G401.6 (cell line): ENCODE measurements around the gene ARHGAP8.
"Not testable (repeated sequence)": the region's sequence is repeated elsewhere in the genome, so short reads cannot be mapped to it uniquely, and the experiment has no call there.

Experiments used
- FAIRE-seq: peaks from 2 replicates; lab custom pipeline; 2012; peaks lifted over from hg19 to GRCh38; lab: Jason Lieb, UNC

Gene ARHGAP8

GRCh38 chr22:44739666-44740065 is 12.7 kb upstream of the ARHGAP8 start:
- not testable (repeated sequence) for FAIRE-seq

GRCh38 chr22:44740307-44740706 is 12.1 kb upstream of the ARHGAP8 start:
- no peak for FAIRE-seq

DNA sequence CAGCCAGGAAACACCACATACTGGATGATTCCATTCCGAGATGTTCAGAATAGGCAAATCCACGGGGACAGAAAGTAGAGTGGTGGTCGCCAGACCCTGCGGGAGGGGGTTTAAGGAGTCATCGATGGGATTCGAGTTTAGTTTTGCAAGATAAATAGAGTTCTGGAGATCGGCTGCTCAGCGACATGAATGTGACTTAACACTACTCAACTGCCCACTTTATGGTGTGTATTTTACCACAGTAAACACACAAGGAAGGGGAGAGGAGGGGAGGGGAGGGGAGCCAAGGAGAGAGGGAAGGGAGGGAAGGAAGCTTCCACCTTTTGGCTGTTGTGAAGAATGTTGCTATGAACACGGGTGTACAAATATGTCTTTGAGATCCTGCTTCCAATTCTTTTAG is 10.4 kb upstream of the ARHGAP8 start:
- no peak for FAIRE-seq

GRCh38 chr22:44743247-44743646 is 9.1 kb upstream of the ARHGAP8 start:
- FAIRE-seq = no peak

- no peak for FAIRE-seq
These were observed 8.6 kb upstream of the ARHGAP8 start for GRCh38 chr22:44743804-44744211.

DNA sequence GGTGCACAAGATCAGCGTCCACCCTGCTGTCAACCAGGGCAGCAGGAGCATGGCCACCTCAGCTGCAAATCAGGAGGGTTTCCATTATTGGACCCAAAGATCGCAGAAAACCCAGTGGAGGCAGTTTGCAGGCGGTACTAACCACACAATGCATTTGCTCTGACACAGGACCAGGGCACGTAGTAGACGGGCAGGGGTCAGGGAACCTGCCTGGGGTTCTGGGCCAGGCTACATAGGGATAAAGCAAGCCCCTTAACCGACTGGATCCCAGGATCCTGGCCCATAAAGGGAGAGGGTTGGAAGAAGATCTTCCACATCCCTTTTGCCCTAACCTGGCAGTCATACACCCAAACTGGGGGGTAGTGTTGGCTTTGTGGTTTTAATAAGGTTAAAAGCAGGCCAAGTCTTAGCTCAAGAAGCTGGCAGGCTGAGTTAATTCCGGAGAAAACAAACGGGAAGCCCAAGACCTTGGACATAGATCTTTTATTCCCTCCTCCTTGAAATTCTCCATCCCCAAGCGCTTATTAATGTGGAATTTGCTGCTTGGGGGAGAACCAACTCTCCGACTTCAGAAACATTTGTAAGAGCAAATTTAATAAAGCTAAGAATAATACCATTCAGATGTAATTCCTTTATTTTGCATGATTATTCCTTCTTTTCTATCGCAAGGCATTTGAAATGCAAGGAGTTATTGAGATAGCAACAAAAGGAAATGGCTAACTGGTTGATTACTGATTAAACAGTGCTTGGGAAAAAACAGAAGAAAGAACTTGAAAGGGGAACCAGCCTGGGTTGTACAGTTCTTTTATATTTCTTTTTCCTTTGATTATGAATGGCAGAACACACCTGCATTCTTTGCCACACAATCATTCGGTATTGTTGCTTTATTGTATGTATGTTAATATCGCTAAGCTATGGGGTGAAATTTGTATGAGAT is 6.3 kb upstream of the ARHGAP8 start:
- no peak for FAIRE-seq

- FAIRE-seq = not testable (repeated sequence)
These were observed 4.6 kb upstream of the ARHGAP8 start for GRCh38 chr22:44747784-44748127.

DNA sequence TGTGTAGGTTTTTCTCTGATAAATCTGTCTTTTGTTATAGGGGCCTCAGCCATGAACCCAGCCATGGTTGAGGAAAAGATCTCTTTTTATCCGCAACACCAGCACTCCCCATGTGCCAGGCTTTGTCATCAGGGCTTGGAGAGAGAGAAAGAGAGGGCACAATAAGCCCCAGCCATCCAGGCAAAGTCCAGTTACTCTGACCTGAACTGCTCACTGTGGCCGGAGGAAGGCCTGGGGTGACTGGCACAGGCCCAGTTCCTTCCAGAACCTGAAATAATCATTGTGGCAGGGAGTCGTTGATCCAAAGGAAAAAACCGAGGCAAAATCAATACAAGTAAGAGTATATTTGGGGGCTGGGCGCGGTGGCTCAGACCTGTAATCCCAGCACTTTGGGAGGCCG is 3.9 kb upstream of the ARHGAP8 start:
- FAIRE-seq = no peak

DNA sequence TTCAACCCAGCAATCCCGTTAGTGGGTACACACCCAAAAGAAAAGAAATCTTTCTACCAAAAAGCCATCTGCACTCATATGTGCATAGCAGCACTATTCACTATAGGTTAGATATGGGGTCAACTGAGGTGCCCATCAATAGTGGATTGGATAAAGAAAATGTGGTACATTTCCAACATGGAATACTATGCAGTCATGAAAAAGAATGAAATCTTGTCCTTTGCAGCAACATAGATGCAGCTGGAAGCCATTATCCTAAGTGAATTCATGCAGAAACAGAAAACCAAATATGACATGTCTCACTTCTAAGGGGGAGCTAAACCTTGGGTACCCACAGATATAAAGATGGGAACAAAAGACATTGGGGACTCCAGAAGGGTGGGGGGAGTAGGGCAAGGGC is 1.9 kb upstream of the ARHGAP8 start:
- no peak for FAIRE-seq

DNA sequence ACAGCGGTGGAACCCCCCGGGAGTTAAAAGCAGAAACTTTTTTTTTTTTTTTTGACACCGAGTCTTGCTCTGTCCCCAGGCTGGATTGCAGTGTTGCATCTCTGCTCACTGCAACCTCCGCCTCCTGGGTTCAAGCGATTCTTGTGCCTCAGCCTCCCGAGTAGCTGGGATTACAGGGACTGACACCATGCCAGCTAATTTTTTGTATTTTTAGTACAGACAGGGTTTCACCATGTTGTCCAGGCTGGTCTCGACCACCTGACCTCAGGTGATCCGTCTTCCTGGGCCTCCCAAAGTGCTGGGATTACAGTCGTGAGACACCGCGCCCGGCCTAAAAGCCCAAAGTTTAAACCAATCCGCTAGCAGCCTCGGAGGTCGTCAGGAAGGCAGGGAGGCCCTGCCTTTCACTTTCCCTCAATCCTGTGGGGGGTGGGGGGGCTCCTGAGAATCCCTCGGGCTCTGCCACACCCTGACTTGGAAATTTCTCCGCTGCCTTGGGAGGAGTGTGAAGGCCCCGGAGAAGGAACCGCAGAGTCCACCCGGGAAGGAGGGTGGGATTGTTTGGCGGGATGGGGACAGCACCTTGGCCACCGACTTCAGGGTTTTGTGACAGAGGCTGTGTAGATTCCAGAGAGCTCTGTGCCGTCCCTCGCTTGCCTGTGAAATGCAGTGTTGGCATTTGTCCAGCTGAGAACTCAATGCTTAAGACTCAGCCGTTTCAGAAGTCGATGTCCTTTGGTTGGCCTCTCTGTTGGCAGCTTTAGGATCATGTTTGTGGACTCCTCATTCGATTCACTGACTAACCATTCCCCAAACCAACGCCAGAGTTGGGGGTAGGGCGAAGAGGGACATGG is 1.0 kb downstream of the ARHGAP8 start:
- FAIRE-seq = no peak

- no peak for FAIRE-seq
These were observed 2.6 kb downstream of the ARHGAP8 start for GRCh38 chr22:44754998-44755397.

DNA sequence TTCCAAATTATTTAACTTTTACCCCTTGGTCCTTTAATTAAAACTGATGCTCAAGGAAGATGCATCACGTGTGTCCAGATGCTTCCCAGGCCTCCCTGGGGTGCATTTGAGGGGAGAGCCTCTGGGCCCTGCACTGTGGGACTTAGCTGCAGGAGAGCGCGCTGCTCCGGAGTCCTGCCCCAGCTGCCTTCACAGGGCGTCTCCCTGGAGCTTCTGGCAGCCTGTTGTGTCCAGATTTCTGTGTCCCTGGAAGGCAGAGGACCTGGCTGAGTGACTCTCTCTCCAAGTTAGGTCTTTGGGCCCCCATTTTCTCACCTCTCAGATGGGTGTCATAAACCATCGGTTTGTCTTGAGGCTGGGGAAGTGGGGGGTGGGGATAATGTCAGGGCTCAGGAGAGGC is 3.0 kb downstream of the ARHGAP8 start:
- no peak for FAIRE-seq

DNA sequence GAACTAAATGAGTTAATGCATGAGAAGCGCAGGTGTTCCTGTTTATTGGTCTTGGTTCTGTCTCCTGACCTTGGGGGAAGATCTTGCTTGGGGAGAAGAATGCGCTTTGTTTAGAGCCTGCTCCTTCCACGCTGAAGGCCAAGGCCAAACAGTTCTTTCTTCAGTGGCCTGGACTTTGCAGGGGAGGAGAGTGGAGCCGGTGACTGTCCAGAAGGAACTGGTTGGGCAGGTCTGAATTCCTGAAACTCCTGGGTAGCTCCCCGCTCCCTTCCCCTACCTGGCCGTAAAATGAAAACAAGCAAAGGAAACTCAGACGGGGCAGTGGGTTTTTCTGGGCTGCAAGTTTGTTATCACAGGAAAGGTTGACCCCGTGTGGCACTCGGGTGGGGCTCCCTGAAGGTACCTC is 3.6 kb downstream of the ARHGAP8 start:
- FAIRE-seq = no peak

GRCh38 chr22:44758344-44758973 is 6.1 kb downstream of the ARHGAP8 start:
- no peak for FAIRE-seq

DNA sequence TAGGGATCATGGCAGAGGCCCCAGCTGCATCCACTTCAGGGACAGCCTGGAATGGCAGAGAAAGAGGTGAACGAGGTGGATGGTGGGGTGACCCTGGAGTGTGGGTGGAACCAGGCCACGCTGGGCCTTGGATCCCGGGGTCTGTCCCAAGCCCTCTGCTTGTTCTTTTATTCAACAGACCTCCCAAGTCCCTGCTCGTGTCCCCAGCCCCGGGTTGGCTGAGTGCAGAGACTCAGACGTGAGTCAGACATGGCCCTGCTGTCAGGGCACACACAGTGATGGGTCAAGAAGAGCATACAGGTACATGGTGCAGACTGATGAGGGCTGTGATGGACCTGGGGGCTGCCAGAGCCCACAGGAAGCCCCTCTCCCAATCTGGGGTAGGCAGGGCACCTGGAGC is 6.6 kb downstream of the ARHGAP8 start:
- no peak for FAIRE-seq

- FAIRE-seq = no peak
These were observed 7.3 kb downstream of the ARHGAP8 start for GRCh38 chr22:44759430-44760310.

DNA sequence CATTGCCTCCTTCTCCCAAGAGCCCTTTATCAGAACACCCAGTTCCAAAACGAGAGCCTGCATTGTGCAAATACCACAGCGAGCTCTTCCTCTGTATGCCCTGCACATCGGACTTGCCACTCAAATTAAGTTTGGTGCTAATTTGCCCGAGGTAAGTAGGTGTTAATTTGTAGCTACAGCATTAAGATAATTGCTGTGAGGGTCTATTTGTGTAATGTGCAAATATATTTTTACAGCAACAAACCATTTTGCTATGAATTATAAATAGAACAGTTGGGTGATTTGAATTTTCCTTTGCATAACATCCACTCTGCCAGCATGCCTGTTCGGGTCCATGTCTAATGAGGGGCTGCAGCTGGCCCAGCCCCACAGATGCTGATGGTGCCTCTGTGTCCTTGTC is 8.1 kb downstream of the ARHGAP8 start:
- FAIRE-seq = no peak

- no peak for FAIRE-seq
These were observed 8.7 kb downstream of the ARHGAP8 start for GRCh38 chr22:44761025-44761424.

GRCh38 chr22:44764373-44764772 is 12.0 kb downstream of the ARHGAP8 start:
- FAIRE-seq = no peak

DNA sequence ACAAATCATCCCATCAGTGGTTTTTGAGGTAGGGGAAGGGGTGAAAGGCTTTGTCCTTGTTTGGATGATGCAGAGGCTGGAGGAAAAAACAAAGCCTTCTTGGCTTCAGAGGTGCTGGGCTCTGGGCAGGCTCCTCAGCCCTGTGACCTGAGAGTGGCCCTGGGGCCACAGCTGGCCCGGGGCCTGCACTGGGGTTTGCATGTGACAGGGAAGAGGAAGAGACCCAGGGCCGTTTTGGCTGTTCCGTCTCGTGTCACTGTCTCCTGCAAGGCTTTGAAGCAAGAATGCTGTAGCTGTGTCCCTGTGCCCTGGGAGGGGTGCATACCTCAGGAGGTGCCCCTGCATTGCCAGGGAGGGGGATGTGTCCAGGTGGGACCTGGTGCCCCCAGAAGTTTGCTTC is 12.6 kb downstream of the ARHGAP8 start:
- no peak for FAIRE-seq

DNA sequence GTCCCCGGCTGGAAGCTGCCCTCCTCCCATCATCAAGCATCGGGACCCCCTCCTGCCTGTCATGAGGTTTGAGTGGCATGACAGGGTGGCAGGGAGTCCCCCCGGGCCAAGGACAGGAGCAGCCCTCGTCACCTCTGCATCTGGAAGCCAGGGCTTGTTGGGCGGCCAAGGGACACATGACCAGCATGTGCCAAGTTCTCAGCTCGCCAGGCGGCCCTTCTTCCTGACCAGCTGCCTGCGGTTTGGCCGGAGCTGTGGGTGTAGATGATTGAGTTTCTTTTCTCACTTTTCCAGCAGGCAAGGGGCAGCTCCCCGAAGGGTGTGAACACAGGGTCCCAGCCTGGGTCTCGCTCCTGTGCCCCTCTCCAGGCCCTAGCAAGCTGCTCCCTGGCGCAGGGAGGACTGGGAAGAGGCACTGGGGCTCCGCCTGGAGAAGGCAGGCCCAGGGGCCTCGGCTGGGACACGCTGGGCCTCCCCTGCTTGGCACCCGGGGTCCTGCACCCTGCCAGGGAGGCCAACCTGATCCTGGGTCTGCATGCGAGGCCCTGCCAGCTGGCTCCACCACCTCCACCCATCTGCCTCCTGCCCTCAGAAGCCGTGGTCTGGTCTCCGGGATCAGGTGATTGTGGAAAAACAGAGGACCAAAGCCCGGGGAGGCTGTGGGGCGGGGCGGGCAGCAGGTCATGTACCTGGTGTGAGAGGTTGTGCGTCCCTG is 13.4 kb downstream of the ARHGAP8 start:
- FAIRE-seq = no peak
